ENCODE measurements around the gene ST8SIA4.

- no peak for TF ChIP-seq MAX (IDR thresholded peaks at IDR 0.05)
- TF ChIP-seq EP300 (IDR thresholded peaks at IDR 0.05; ENCODE audit: borderline replicate concordance) = no peak
- TF ChIP-seq REST (IDR thresholded peaks at IDR 0.05; ENCODE audit: low read depth) = no peak
- no peak for TF ChIP-seq FOXM1 (IDR thresholded peaks at IDR 0.05; ENCODE audit: borderline replicate concordance, low read depth)
- no peak for TF ChIP-seq EGR1 (IDR thresholded peaks at IDR 0.05)
- TF ChIP-seq CEBPB (IDR thresholded peaks at IDR 0.05) = no peak
Observed at GRCh38 chr5:100890461-100891008, 12.5 kb downstream of the ST8SIA4 start.

Measured in Ishikawa (cell line).